ENCODE data around the gene PPP1R13L. TPM values are rescaled to one million over a fixed set of nuclear protein-coding genes. Genes with fewer than 3 reads are reported as not detected.

PPP1R13L gene
- total and polyA plus RNA-seq, 4 donors, result 14.0 to 37.3 (median 33.0) TPM

- no peak for TF ChIP-seq CTCF (IDR thresholded peaks at IDR 0.05; ENCODE audit: control extremely low read depth, extremely low read depth)
- Histone ChIP-seq H3K27me3 (ENCODE audit: control insufficient read depth in 3 of 3, insufficient read depth in 3 of 3, low read length in 2 of 3) (peaks cover 0 to 8% (median 0%) of the 10 kb centered on the region in 3 donors), H3K9me3 (ENCODE audit: control insufficient read depth in 4 of 4, insufficient read depth in 3 of 4, low read length in 3 of 4) (no peaks in the 10 kb centered on the region), H3K36me3 (ENCODE audit: control insufficient read depth in 4 of 4, insufficient read depth in 4 of 4, low read length in 4 of 4) (peaks cover 3 to 32% (median 19%) of the 10 kb centered on the region in 4 donors), H3K27ac (ENCODE audit: low read depth in 1 of 2, low read length in 1 of 2) (no peak overlapping the region), H3K4me3 (no peak overlapping the region), H3K9ac (ENCODE audit: insufficient read depth in 1 of 2, low read length in 2 of 2) (no peak overlapping the region), H3K4me1 (ENCODE audit: control insufficient read depth in 5 of 5, insufficient read depth in 5 of 5, low read length in 5 of 5) (no peaks in the 10 kb centered on the region)
- DNase-seq (no peak), ATAC-seq (ENCODE audit: insufficient read depth, low FRiP score) (no peak)
- 83 to 85% methylated on average over 13 of the region's 13 CpGs for WGBS, 2 donors
Observed at GRCh38 chr19:45351401-45351952, 53.4 kb downstream of the PPP1R13L start.

- H3K4me1 ChIP-seq (ENCODE audit: control insufficient read depth in 5 of 5, insufficient read depth in 5 of 5, low read length in 5 of 5), result no peaks in the 10 kb centered on the region
- H3K27ac ChIP-seq (ENCODE audit: low read depth in 1 of 2, low read length in 1 of 2), result no peak overlapping the region
- DNase-seq (no peak), ATAC-seq (ENCODE audit: insufficient read depth, low FRiP score) (no peak)
- TF ChIP-seq CTCF (IDR thresholded peaks at IDR 0.05; ENCODE audit: control extremely low read depth, extremely low read depth), result no peak
- peaks cover 0 to 8% (median under 1%) of the 10 kb centered on the region in 3 donors for H3K27me3 ChIP-seq (ENCODE audit: control insufficient read depth in 3 of 3, insufficient read depth in 3 of 3, low read length in 2 of 3)
- no peaks in the 10 kb centered on the region for H3K9me3 ChIP-seq (ENCODE audit: control insufficient read depth in 4 of 4, insufficient read depth in 3 of 4, low read length in 3 of 4)
- H3K9ac ChIP-seq (ENCODE audit: insufficient read depth in 1 of 2, low read length in 2 of 2), result no peak overlapping the region
- no peak overlapping the region for H3K4me3 ChIP-seq
- WGBS, 2 donors, result 90 to 94% methylated on average over 17 of the region's 17 CpGs
- peaks cover 3 to 31% (median 12%) of the 10 kb centered on the region in 4 donors for H3K36me3 ChIP-seq (ENCODE audit: control insufficient read depth in 4 of 4, insufficient read depth in 4 of 4, low read length in 4 of 4)
Observed at GRCh38 chr19:45350477-45351058, 54.3 kb downstream of the PPP1R13L start.

GRCh38 chr19:45349430-45349941 lies 55.4 kb downstream of the PPP1R13L start:
- H3K36me3 ChIP-seq (ENCODE audit: control insufficient read depth in 4 of 4, insufficient read depth in 4 of 4, low read length in 4 of 4), result peaks cover 3 to 29% (median 7%) of the 10 kb centered on the region in 4 donors
- TF ChIP-seq CTCF (IDR thresholded peaks at IDR 0.05; ENCODE audit: control extremely low read depth, extremely low read depth), result no peak
- 92 to 93% methylated on average over 17 of the region's 17 CpGs for WGBS, 2 donors
- no peak overlapping the region for H3K9ac ChIP-seq (ENCODE audit: insufficient read depth in 1 of 2, low read length in 2 of 2)
- ATAC-seq (ENCODE audit: insufficient read depth, low FRiP score), result no peak
- H3K27ac ChIP-seq (ENCODE audit: low read depth in 1 of 2, low read length in 1 of 2), result no peak overlapping the region
- H3K4me3 ChIP-seq, result no peak overlapping the region
- no peak for DNase-seq
- H3K4me1 ChIP-seq (ENCODE audit: control insufficient read depth in 5 of 5, insufficient read depth in 5 of 5, low read length in 5 of 5), result no peaks in the 10 kb centered on the region
- H3K27me3 ChIP-seq (ENCODE audit: control insufficient read depth in 3 of 3, insufficient read depth in 3 of 3, low read length in 2 of 3), result peaks cover 0 to 8% (median 6%) of the 10 kb centered on the region in 3 donors
- no peaks in the 10 kb centered on the region for H3K9me3 ChIP-seq (ENCODE audit: control insufficient read depth in 4 of 4, insufficient read depth in 3 of 4, low read length in 3 of 4)

All from lung (tissue), 12 donors.